HG03521 (cell line): ENCODE measurements around the gene RAB11FIP3.
"Not testable (repeated sequence)": the region's sequence is repeated elsewhere in the genome, so short reads cannot be mapped to it uniquely, and the experiment has no call there.

ENCODE experiments used
- ATAC-seq: cut with Tn5 transposase; IDR thresholded peaks from one replicate; pipeline ENCODE4 v1.9.1; 2021; ENCODE audit warnings: mild to moderate bottlenecking, moderate library complexity; ENCODE audit not compliant: unreplicated experiment

The RAB11FIP3 gene, protein sequence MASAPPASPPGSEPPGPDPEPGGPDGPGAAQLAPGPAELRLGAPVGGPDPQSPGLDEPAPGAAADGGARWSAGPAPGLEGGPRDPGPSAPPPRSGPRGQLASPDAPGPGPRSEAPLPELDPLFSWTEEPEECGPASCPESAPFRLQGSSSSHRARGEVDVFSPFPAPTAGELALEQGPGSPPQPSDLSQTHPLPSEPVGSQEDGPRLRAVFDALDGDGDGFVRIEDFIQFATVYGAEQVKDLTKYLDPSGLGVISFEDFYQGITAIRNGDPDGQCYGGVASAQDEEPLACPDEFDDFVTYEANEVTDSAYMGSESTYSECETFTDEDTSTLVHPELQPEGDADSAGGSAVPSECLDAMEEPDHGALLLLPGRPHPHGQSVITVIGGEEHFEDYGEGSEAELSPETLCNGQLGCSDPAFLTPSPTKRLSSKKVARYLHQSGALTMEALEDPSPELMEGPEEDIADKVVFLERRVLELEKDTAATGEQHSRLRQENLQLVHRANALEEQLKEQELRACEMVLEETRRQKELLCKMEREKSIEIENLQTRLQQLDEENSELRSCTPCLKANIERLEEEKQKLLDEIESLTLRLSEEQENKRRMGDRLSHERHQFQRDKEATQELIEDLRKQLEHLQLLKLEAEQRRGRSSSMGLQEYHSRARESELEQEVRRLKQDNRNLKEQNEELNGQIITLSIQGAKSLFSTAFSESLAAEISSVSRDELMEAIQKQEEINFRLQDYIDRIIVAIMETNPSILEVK

DNA sequence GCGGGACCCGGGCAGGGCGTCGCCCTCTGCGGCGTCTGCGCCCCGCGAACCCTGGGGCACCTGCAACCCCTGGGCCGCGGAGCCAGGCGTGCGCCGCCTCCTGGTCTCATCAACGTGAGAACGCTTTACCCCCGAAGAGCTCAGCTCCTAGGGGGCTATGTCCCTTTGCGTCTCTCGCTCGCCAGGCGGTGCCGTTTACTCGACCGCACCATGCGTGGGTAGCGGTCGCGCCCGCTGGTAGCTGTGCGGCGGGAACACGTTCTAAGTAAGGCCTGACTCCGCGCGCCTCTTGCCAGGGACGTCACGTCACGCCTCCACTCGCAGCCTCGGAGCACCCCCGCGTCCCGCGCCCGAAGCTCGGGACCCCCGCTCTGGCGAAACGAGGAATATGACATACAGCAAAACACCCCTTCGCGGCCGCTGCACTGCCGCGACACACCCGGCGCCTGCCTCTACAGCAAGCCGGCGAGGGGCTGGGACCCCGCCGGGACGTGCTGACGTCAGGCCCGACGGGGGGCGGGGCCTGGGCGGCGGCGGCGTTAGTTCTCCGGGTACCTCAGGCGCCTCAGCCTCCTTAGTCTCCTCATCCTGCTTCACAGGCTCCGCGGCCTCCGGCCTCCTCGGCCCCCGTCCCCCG, at the start of gene RAB11FIP3:
Gene RAB11FIP3 (plus strand): TSS at position 568 of the 637 bp plus-strand sequence. CDS start 358 bp downstream, outside the sequence.
- peak; percentile 78 for ATAC-seq

- ATAC-seq, result no peak
Measured at GRCh38 chr16:375927-376816, 49.3 kb upstream of the RAB11FIP3 start.

DNA sequence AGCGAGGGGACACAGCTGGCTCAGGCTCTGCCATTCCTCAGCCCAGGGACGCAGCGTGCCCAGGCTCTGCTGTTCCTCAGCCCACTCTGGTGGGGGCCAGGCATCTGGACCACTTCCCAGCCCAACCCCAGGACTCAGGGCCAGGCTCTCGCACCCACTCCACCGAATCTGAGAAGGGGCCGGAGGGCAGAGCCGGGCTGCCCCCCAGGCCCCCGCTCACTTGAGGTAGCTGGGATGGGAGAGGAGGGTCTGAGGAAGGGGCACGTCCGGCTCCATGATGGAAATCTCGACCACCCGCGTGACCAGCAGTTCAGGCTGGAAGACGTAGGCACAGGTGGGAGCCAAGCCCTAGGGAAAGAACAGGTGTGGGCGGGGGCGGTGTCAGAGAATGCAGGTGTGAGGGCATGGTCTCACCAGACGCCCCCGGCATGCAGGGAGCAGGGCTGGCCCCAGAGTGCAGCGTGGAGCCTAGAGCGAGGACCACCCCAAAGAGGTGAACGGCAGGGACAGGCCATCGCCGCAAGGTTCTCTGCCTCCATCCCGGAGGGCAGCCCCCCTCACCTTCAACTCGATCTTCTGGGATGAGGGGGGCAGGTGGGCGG, 48.5 kb upstream of the RAB11FIP3 start:
- no peak for ATAC-seq

DNA sequence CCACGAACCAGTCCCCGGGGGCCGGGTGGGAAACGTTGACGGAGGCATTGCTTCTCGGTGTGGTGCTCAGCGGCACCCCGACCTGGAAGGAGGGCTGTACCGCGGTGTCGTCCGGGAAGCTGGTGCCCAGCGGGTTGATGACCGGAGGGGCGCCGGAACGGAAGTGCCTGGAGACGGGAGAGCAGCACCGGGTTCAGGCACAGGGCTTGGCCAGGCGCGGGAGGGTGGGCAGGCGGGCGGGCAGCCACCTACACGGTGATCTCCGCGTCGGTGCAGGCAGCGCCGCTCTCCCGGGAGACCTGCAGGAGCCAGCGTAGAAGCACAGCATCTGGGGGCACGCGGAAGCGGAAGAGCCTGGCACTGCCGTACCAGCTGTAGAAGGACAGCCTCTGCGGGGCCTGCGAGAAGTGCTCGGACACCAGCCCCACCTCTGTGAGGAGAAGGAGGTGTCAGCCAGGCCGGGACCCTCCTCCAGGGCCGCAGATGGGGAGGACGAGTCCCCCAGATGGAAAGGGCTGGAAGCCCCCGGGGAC, 48.0 kb upstream of the RAB11FIP3 start:
- ATAC-seq, result no peak

DNA sequence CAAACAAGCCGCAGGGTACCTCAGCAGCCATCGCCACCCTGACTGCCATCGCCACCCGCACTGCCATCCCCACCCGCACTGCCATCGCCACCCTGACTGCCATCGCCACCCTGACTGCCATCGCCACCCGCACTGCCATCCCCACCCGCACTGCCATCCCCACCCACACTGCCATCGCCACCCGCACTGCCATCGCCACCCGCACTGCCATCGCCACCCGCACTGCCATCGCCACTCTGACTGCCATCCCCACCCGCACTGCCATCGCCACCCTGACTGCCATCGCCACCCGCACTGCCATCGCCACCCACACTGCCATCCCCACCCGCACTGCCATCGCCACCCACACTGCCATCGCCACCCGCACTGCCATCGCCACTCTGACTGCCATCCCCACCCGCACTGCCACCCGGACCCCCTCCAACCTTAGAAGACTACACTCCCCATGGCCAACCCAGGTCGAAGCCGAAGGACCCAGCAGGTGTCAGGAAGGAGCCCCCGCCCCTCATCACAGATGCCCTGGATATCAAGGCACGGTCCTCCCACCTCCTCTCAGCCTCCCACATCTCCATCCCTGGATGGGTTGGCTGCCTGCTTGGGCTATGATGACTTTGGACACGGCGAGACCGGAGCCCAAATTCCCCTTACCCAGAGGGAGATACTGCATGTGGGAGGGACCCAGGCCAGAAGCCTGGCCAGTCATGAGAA, 47.2 kb upstream of the RAB11FIP3 start:
- ATAC-seq, result not testable (repeated sequence)

- no peak for ATAC-seq
Measured at GRCh38 chr16:378821-379182, 46.6 kb upstream of the RAB11FIP3 start.

- ATAC-seq, result no peak
Measured at GRCh38 chr16:379183-379960, 46.1 kb upstream of the RAB11FIP3 start.

DNA sequence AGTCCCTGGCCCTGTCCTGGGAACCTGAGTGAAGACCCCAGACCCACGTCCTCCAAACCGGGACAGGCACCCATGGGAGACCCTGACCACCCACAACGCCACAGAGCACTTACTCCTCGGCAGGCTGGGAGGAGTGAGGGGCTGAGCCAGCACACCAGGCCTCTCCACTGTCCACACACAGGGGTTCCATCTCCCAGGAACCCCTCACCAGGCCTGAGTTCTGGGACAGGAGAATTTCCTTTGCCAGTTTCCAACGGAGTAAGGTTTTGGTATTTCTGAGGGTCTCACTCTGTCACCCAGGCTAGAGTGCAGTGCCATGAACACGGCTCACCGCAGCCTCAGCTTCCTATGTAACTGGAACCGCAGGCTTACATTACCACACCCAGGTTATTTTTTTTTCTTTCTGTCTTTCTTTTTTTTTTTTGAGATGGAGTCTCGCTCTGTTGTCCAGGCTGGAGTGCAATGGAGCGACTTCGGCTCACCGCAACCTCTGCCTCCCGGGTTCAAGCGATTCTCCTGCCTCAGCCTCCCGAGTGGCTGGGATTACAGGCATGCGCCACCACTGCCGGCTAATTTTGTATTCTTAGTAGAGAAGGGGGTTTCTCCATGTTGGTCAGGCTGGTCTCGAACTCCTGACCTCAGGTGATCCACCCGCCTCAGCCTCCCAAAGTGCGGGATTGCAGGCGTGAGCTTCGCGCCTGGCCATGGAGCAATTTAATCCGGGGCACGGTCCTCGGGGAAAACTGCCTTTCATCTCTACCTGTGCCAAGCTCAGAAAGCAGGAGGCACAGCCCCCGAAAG, 45.3 kb upstream of the RAB11FIP3 start:
- ATAC-seq, result no peak

DNA sequence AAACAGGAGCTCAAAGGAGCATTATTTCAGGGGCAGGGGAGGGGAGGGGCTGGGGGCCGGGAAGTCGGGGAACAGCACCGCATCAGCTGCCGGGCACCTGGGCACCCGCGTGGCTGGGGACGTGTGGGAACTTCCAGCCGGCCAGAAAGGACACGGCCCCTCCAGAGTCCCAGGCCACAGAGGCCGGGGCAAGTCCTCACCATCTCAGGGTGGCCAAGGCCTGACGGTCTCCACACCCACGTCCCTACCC, 44.8 kb upstream of the RAB11FIP3 start:
- ATAC-seq, result no peak

GRCh38 chr16:381012-381788, 44.2 kb upstream of the RAB11FIP3 start:
- peak; percentile 14 for ATAC-seq

DNA sequence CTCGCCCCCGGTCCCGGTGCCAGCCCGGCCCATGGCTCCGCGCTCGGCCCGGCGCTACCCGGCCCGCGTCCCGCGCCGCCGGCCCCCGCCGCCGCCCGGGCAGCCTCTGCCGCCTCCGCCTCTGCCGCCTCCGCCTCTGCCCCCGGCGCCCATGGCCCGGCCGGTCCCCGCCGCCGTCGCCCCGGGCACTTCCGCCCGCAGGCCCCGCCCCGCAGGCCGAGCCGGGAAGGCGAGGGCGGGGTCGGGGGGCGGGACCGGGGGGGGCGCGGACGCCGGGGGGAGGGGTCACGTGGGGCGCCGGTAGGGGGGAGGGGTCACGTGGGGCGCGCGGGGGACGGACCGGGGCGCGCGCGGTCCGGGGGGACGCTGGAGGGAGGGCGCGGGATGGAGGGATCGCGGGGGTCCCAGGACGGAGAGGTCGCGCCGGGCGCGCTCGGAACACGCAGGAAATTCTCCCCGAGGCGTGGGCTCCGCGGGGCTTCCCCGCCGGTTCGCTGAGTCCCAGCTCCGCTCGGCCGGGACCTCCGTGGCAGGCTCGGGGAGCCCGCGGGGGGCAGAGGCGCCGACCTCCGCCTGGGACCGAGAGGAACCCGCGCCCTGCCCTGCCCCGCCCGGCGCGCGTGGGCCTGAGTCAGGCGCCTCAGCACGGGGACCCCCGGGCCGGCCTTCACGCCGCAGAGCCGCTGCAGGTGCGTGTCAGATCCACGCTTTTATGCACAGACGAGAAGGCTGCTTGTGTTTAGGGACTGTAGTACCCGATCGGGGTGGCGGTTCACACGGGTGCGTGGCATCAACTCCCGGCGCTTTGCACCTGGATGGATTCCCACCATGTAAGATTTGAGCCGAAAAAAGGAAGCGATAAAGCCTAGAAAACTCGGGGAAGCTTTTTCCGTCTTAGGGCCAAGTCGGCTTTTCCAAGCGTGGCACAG, 43.4 kb upstream of the RAB11FIP3 start, which contains the start of gene PGAP6:
Gene PGAP6 (minus strand): TSS at position 190 of the 929 bp plus-strand sequence. CDS start 157 bp downstream, at position 33.
- ATAC-seq, result peak; percentile 71

- ATAC-seq, result no peak
Measured at GRCh38 chr16:383326-384051, 42.0 kb upstream of the RAB11FIP3 start.

GRCh38 chr16:386641-387156, 38.8 kb upstream of the RAB11FIP3 start:
- ATAC-seq, result no peak

DNA sequence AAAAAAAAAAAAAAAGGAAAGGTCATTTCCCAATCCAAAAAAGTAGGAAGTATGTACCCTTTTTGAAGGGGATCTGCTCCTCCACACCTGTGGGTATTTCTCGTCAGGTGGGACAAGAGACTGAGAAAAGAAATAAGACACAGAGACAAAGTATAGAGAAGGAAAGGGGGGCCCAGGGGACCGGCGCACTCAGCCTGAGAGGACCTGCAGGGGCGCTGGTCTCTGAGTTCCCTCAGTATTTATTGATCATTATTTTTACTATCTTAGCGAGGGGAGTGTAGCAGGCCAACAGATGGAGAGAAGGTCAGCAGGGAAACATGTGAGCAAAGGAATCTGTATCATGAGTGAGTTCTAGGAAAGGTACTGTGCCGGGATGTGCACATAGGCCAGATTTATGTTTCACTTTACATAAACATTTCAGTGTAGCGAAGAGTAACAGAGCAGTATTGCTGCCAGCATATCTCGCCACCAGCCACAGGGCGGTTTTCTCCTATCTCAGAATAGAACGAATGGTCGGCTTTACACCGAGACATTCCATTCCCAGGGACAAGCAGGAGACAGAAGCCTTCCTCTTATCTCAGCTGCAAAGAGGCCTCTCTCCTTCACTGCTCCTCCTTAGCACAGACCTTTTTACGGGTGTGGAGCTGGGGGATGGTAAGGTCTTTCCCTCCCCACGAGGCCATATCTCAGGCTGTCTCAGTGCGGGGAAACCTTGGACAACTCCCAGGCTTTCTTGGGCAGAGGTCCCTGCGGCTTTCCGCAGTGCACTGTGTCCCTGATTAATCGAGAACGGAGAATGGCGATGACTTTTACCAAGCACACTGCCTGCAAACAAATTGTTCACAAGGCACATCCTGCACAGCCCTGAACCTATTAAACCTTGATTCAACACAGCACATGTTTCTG, 37.4 kb upstream of the RAB11FIP3 start:
- ATAC-seq, result not testable (repeated sequence)
